Tibial nerve (tissue), 4 donors: ENCODE data around the gene KRT73. TPM values are rescaled to one million over a fixed set of nuclear protein-coding genes. Genes with fewer than 3 reads are reported as not detected.
"Not testable (repeated sequence)": the region's sequence is repeated elsewhere in the genome, so short reads cannot be mapped to it uniquely, and the experiment has no call there.

Source experiments
- DNase-seq, 2 donors: peaks; one replicate each; pipeline ENCODE4 v3.0.0-alpha.2; 2019; ENCODE audit warnings: low spot score in 2 of 2
- H3K27ac ChIP-seq, 4 donors: fragments of 200-600 bp; sonication (generic) in 3 of 4; one replicate each; pipeline ENCODE4 v1.5.1; 2017 to 2019; ENCODE audit warnings: mild to moderate bottlenecking in 1 of 4
- H3K27me3 ChIP-seq, 2 donors: fragments of 200-600 bp; sonication (generic) in 1 of 2; one replicate each; pipeline versions ENCODE4 v1.5.1 to v1.6.0; 2017 to 2019
- H3K36me3 ChIP-seq, 3 donors: fragments of 200-600 bp; sonication (generic); one replicate each; pipeline ENCODE4 v1.5.1; 2018 to 2019
- H3K4me1 ChIP-seq, 4 donors: fragments of 200-600 bp; sonication (generic) in 3 of 4; one replicate each; pipeline ENCODE4 v1.5.1; 2017 to 2019
- H3K4me3 ChIP-seq, 4 donors: fragments of 200-600 bp; sonication (generic) in 3 of 4; one replicate each; pipeline ENCODE4 v1.5.1; 2017 to 2019; ENCODE audit warnings: mild to moderate bottlenecking in 1 of 4, moderate library complexity in 1 of 4
- H3K9me3 ChIP-seq, 4 donors: fragments of 200-600 bp; sonication (generic) in 3 of 4; one replicate each; pipeline ENCODE4 v1.5.1; 2017 to 2019
- CTCF ChIP-seq, 5 experiments: fragments of 200-600 bp in 3 of 5; fragments of 450-650 bp in 2 of 5; sonication (generic) in 3 of 5; IDR thresholded peaks; one replicate each; pipeline ENCODE4 v1.5.1; 2016 to 2019; ENCODE audit warnings: antibody characterized with exemption in 5 of 5, mild to moderate bottlenecking in 3 of 5, moderate library complexity in 2 of 5
- EP300 ChIP-seq, 2 donors: sonication (generic); formaldehyde crosslinking; IDR thresholded peaks; one replicate each; pipeline ENCODE4 v1.6.1; 2017; ENCODE audit warnings: antibody characterized with exemption in 2 of 2, mild to moderate bottlenecking in 1 of 2
- POLR2A ChIP-seq, 2 donors: fragments of 450-650 bp; IDR thresholded peaks; one replicate each; pipeline ENCODE4 v1.6.1; 2017; ENCODE audit warnings: antibody characterized with exemption in 2 of 2, mild to moderate bottlenecking in 2 of 2, moderate library complexity in 2 of 2
- WGBS, 2 donors: methylation state at CpG; one replicate each; pipeline ENCODE4 v1.1.5; 2018; 5-methylcytosine and 5-hydroxymethylcytosine counted together
- total RNA-seq, 4 donors: library from RNA; depleted of rRNA; stranded (reverse); fragments of >200 nt; gene quantifications; one replicate each; pipeline ENCODE4 v1.1.0, GENCODE V29; 2016

Gene KRT73
- total RNA-seq, 4 donors from 2014 or later, result not detected

- H3K27ac ChIP-seq, result no peak overlapping the region
- WGBS, 2 donors, result 65 to 67% methylated on average over 4 of the region's 4 CpGs
- no peaks in the 10 kb centered on the region for H3K36me3 ChIP-seq
- no peak for DNase-seq
- H3K9me3 ChIP-seq, result no peaks in the 10 kb centered on the region
- peaks cover 0 to 37% of the 10 kb centered on the region in 2 donors for H3K27me3 ChIP-seq
- TF ChIP-seq POLR2A (IDR thresholded peaks at IDR 0.05), result no peak
- no peak for TF ChIP-seq CTCF (IDR thresholded peaks at IDR 0.05)
- TF ChIP-seq EP300 (IDR thresholded peaks at IDR 0.05), result no peak
- peaks cover 0 to 5% (median 0%) of the 10 kb centered on the region in 4 donors for H3K4me1 ChIP-seq
- no peak overlapping the region for H3K4me3 ChIP-seq
Observed at GRCh38 chr12:52601671-52602070, 16.7 kb downstream of the KRT73 start.

- H3K36me3 ChIP-seq, result no peaks in the 10 kb centered on the region
- no peak for DNase-seq
- no peak within 1 kb of the TSS for H3K27ac ChIP-seq
- peaks cover 0 to 5% (median 0%) of the 10 kb centered on the region in 4 donors for H3K4me1 ChIP-seq
- H3K9me3 ChIP-seq, result no peaks in the 10 kb centered on the region
- peaks cover 0 to 40% of the 10 kb centered on the region in 2 donors for H3K27me3 ChIP-seq
- no peak for TF ChIP-seq POLR2A (IDR thresholded peaks at IDR 0.05)
- no peak for TF ChIP-seq EP300 (IDR thresholded peaks at IDR 0.05)
- TF ChIP-seq CTCF (IDR thresholded peaks at IDR 0.05), result no peak
- no peak within 1 kb of the TSS for H3K4me3 ChIP-seq
- 21 to 32% methylated on average over 36 to 45 of the region's 48 CpGs for WGBS, 2 donors
Observed at GRCh38 chr12:52600941-52601481, 17.3 kb downstream of the KRT73 start, which contains the start of gene KRT72. Gene KRT72 (minus strand): TSS chr12:52601463. CDS start chr12:52601452, 11 bp downstream.

GRCh38 chr12:52600475-52600874, 17.9 kb downstream of the KRT73 start:
- no peaks in the 10 kb centered on the region for H3K9me3 ChIP-seq
- H3K36me3 ChIP-seq, result no peaks in the 10 kb centered on the region
- peaks cover 0 to 40% of the 10 kb centered on the region in 2 donors for H3K27me3 ChIP-seq
- no peak overlapping the region for H3K27ac ChIP-seq
- no peak for TF ChIP-seq EP300 (IDR thresholded peaks at IDR 0.05)
- TF ChIP-seq POLR2A (IDR thresholded peaks at IDR 0.05), result no peak
- TF ChIP-seq CTCF (IDR thresholded peaks at IDR 0.05), result no peak
- H3K4me3 ChIP-seq, result no peak overlapping the region
- no peak for DNase-seq
- H3K4me1 ChIP-seq, result peaks cover 0 to 5% (median 0%) of the 10 kb centered on the region in 4 donors
- 84 to 92% methylated on average over 12 of the region's 12 CpGs for WGBS, 2 donors

GRCh38 chr12:52600071-52600470, 18.3 kb downstream of the KRT73 start:
- Histone ChIP-seq H3K27ac (no peak overlapping the region), H3K4me3 (no peak overlapping the region), H3K4me1 (peaks cover 0 to 5% (median 0%) of the 10 kb centered on the region in 4 donors), H3K36me3 (no peaks in the 10 kb centered on the region), H3K9me3 (no peaks in the 10 kb centered on the region), H3K27me3 (peaks cover 0 to 40% of the 10 kb centered on the region in 2 donors)
- WGBS, 2 donors, result 63 to 64% methylated on average over 2 of the region's 2 CpGs
- TF ChIP-seq EP300 (IDR thresholded peaks at IDR 0.05) (no peak), CTCF (IDR thresholded peaks at IDR 0.05) (no peak)
- no peak for DNase-seq

- Histone ChIP-seq H3K9me3 (no peaks in the 10 kb centered on the region), H3K27me3 (peaks cover 0 to 40% of the 10 kb centered on the region in 2 donors)
- WGBS, 2 donors, result 88 to 90% methylated on average over 5 of the region's 5 CpGs
Observed at GRCh38 chr12:52598966-52599365, 19.4 kb downstream of the KRT73 start.

GRCh38 chr12:52594237-52594636, 24.1 kb downstream of the KRT73 start:
- not testable (repeated sequence) for H3K9me3 ChIP-seq, H3K4me3 ChIP-seq, H3K27ac ChIP-seq, H3K27me3 ChIP-seq, DNase-seq, H3K4me1 ChIP-seq, H3K36me3 ChIP-seq
- 81 to 95% methylated on average over 4 of the region's 4 CpGs for WGBS, 2 donors

More at GRCh38 chr12:52598966-52599365, 19.4 kb downstream of the KRT73 start:
- Histone ChIP-seq H3K4me3 (no peak overlapping the region), H3K27ac (no peak overlapping the region), H3K36me3 (no peaks in the 10 kb centered on the region), H3K4me1 (peaks cover 0 to 5% (median 0%) of the 10 kb centered on the region in 4 donors)
- no peak for DNase-seq
- no peak for TF ChIP-seq EP300 (IDR thresholded peaks at IDR 0.05)
- TF ChIP-seq POLR2A (IDR thresholded peaks at IDR 0.05), result no peak
- TF ChIP-seq CTCF (IDR thresholded peaks at IDR 0.05), result no peak
